B cell (primary cell): ENCODE data around the gene MAN1A1. TPM values are rescaled to one million over a fixed set of nuclear protein-coding genes. Genes with fewer than 3 reads are reported as not detected.

ENCODE experiments used
- ATAC-seq: fragments of 200-7000 bp; cut with Tn5 transposase; one replicate; pipeline ENCODE4 v1.10.0; 2021; ENCODE audit warnings: low read depth, mild to moderate bottlenecking, moderate number of reproducible peaks, moderate library complexity
- CTCF ChIA-PET: fragments of 350-600 bp; sonication (Branson Sonifier 250); formaldehyde crosslinking; loops from one replicate; lab custom pipeline; 2021; ENCODE audit warnings: antibody characterized with exemption, inconsistent platforms; lab: Charles Lee
- POLR2A ChIA-PET: fragments of 350-600 bp; sonication (Branson Sonifier 250); formaldehyde crosslinking; loops from one replicate; lab custom pipeline; 2021; ENCODE audit warnings: antibody characterized with exemption; lab: Charles Lee
- DNase-seq: peaks from one replicate; pipeline ENCODE4 v3.0.0; 2013
- H2AFZ ChIP-seq: 2 replicates; pipeline ENCODE4 v1.6.1; 2012; ENCODE audit warnings: mild to moderate bottlenecking, low read depth, low read length; ENCODE audit not compliant: insufficient read depth, poor library complexity, severe bottlenecking
- H3K27ac ChIP-seq, 2 donors: 1 replicate in 1 of 2; 2 replicates in 1 of 2; pipeline ENCODE4 v1.5.1; 2012 to 2013; ENCODE audit warnings: low read length in 2 of 2, mild to moderate bottlenecking in 2 of 2, moderate library complexity in 1 of 2
- H3K27me3 ChIP-seq, 4 experiments: fragments of 200-600 bp in 1 of 4; sonication (generic) in 1 of 4; replicated peaks in 1 of 4; 1 replicate in 2 of 4; 2 replicates in 2 of 4; pipeline versions ENCODE4 v1.6.1 to v1.7.0; 2013 to 2016; ENCODE audit warnings: low read length in 3 of 4, mild to moderate bottlenecking in 2 of 4, mixed read lengths in 1 of 4, moderate library complexity in 1 of 4; ENCODE audit not compliant: insufficient read depth in 4 of 4, control insufficient read depth in 3 of 4; ENCODE audit errors: control extremely low read depth in 1 of 4
- H3K36me3 ChIP-seq, 2 experiments: replicated peaks in 1 of 2; 1 replicate in 1 of 2; 2 replicates in 1 of 2; pipeline versions ENCODE4 v1.6.1 to v1.7.1; 2013; ENCODE audit warnings: low read length in 1 of 2; ENCODE audit not compliant: insufficient read depth in 2 of 2, control insufficient read depth in 1 of 2; ENCODE audit errors: control extremely low read depth in 1 of 2, extremely low read depth in 1 of 2
- H3K4me1 ChIP-seq, 2 donors: fragments of 200-600 bp in 1 of 2; sonication (generic) in 1 of 2; 1 replicate in 1 of 2; 2 replicates in 1 of 2; pipeline versions ENCODE4 v1.5.1 to v1.6.1; 2013 to 2017; ENCODE audit warnings: low read length in 2 of 2; ENCODE audit not compliant: control insufficient read depth in 2 of 2, insufficient read depth in 2 of 2
- H3K4me2 ChIP-seq: replicated peaks from 2 replicates; pipeline ENCODE3; 2012; ENCODE audit warnings: mild to moderate bottlenecking, low read depth, low read length; ENCODE audit not compliant: poor library complexity, severe bottlenecking
- H3K4me3 ChIP-seq, 5 experiments: fragments of 200-600 bp in 1 of 5; sonication (generic) in 1 of 5; 1 replicate in 3 of 5; 2 replicates in 2 of 5; pipeline versions ENCODE4 v1.5.1 to v1.7.0; 2011 to 2016; ENCODE audit warnings: low read length in 4 of 5, mild to moderate bottlenecking in 4 of 5, low read depth in 2 of 5, control low read depth in 1 of 5, moderate library complexity in 1 of 5; ENCODE audit not compliant: insufficient read depth in 1 of 5; ENCODE audit errors: control extremely low read depth in 1 of 5, extremely low read depth in 1 of 5
- H3K79me2 ChIP-seq: fragments of 200-600 bp; sonication (generic); one replicate; pipeline ENCODE4 v1.6.0; 2016; ENCODE audit warnings: low read length; ENCODE audit not compliant: control insufficient read depth, insufficient read depth
- H3K9ac ChIP-seq: fragments of 200-600 bp; sonication (generic); 2 replicates; pipeline ENCODE4 v1.6.1; 2017; ENCODE audit warnings: mild to moderate bottlenecking, low read length, moderate library complexity
- H3K9me3 ChIP-seq, 3 donors: one replicate each; pipeline versions ENCODE4 v1.6.1 to v1.7.1; 2013; ENCODE audit warnings: low read length in 2 of 3; ENCODE audit not compliant: control insufficient read depth in 2 of 3, insufficient read depth in 1 of 3; ENCODE audit errors: control extremely low read depth in 1 of 3
- H4K20me1 ChIP-seq: 2 replicates; pipeline ENCODE4 v1.6.0; 2012; ENCODE audit warnings: mild to moderate bottlenecking, low read length; ENCODE audit not compliant: insufficient read depth, control insufficient read depth, poor library complexity, severe bottlenecking
- H3K27ac Mint-ChIP-seq: one replicate; pipeline ENCODE4 v1.8.0; 2021; ENCODE audit warnings: mixed read lengths
- H3K27me3 Mint-ChIP-seq: one replicate; pipeline ENCODE4 v1.8.0; 2021; ENCODE audit warnings: mixed read lengths
- H3K4me1 Mint-ChIP-seq: one replicate; pipeline ENCODE4 v1.8.0; 2021; ENCODE audit warnings: mixed read lengths
- H3K4me3 Mint-ChIP-seq: one replicate; pipeline ENCODE4 v1.8.0; 2021; ENCODE audit warnings: mixed read lengths
- H3K9me3 Mint-ChIP-seq: one replicate; pipeline ENCODE4 v1.8.0; 2022; ENCODE audit warnings: mixed read lengths; ENCODE audit not compliant: insufficient read depth
- EZH2 ChIP-seq: IDR thresholded peaks from 2 replicates; pipeline ENCODE4 v1.6.1; 2012; ENCODE audit warnings: borderline replicate concordance, low read depth, mild to moderate bottlenecking, moderate library complexity, low read length; ENCODE audit not compliant: insufficient read depth, poor library complexity, severe bottlenecking
- WGBS: methylation state at CpG from one replicate; pipeline ENCODE4 v1.1.5; 2013; ENCODE audit warnings: missing lambda C conversion rate; ENCODE audit not compliant: insufficient coverage; 5-methylcytosine and 5-hydroxymethylcytosine counted together
- intact Hi-C: fragments of 100-400 bp; cut with micrococcal nuclease; formaldehyde crosslinking; loops from one replicate; pipeline ENCODE4 v1.10.0; 2022
- polyA plus RNA-seq: library from polyadenylated mRNA; depleted of rRNA; stranded (reverse); fragments of >200 nt; gene quantifications from 2 replicates; pipeline ENCODE4 v1.2.3, GENCODE V29; 2012
- total RNA-seq, 2 donors: library from RNA; stranded (reverse); fragments of 120-200 nt in 1 of 2; gene quantifications; 1 replicate in 1 of 2; 2 replicates in 1 of 2; pipeline versions ENCODE4 v1.2.3 to v1.2.4, GENCODE V29; 2013 to 2022
- TF ChIP-seq, protein P1 (sequence below): fragments of 200-600 bp; IDR thresholded peaks from one replicate; pipeline ENCODE4 v1.8.0; 2022; ENCODE audit warnings: antibody characterized with exemption, mild to moderate bottlenecking

The MAN1A1 gene
- total and polyA plus RNA-seq, 2 donors (not counting 1 experiment from before 2014, with no cell fraction given): 5.1 to 31.7 TPM

DNA sequence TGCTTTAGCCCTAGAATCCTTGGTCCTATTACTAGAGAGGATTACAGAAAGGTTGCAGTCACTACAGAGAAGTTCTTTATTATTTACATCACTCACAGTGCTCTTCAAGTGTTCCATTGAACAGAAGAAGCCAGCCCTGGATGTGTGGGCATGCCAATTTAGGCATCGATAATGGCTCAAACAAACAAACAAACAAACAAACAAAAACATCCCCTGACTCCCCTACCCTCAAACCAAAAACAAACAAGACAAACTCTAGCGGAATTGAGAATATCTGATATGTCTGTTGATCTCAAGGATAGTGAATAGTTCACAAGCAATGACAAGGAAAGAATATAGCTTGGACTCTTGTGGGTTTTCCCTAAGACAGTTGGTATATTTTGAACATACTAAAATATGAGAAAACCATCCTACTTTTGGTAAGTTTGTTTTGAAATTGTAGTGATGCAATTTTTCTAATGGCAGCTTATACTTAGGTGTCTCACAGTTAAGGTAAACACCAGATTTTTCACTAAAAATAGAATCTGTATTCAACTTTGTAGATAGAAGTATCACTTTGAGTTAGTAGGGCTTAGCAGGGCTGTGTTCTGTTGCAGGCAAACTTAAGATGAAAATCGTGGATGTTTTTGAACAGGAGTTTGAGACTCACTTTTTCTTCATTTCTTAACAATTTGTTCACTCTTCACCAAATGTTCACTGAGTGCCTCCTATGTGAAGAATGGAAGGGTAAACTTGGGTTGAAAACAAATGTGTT lies 178.3 kb downstream of the MAN1A1 start:
- no peak overlapping the region for H3K4me3 ChIP-seq
- no peak overlapping the region for H3K4me2 ChIP-seq
- POLR2A ChIA-PET: no interaction called here
- no peak overlapping the region for H2AFZ ChIP-seq
- intact Hi-C loops: no loop called here
- no peaks in the 10 kb centered on the region for H3K36me3 ChIP-seq
- no peak overlapping the region for H3K27ac ChIP-seq
- WGBS: no CpG with 5 or more reads among the region's 3 CpGs
- no peaks in the 10 kb centered on the region for H3K4me1 Mint-ChIP-seq
- no peaks in the 10 kb centered on the region for H3K4me1 ChIP-seq
- peaks cover 6% of the 10 kb centered on the region for H3K27me3 Mint-ChIP-seq
- CTCF ChIA-PET: no interaction called here
- H4K20me1 ChIP-seq: no peaks in the 10 kb centered on the region
- TF ChIP-seq, protein P1, sequence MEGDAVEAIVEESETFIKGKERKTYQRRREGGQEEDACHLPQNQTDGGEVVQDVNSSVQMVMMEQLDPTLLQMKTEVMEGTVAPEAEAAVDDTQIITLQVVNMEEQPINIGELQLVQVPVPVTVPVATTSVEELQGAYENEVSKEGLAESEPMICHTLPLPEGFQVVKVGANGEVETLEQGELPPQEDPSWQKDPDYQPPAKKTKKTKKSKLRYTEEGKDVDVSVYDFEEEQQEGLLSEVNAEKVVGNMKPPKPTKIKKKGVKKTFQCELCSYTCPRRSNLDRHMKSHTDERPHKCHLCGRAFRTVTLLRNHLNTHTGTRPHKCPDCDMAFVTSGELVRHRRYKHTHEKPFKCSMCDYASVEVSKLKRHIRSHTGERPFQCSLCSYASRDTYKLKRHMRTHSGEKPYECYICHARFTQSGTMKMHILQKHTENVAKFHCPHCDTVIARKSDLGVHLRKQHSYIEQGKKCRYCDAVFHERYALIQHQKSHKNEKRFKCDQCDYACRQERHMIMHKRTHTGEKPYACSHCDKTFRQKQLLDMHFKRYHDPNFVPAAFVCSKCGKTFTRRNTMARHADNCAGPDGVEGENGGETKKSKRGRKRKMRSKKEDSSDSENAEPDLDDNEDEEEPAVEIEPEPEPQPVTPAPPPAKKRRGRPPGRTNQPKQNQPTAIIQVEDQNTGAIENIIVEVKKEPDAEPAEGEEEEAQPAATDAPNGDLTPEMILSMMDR: no peak
- TF ChIP-seq EZH2: no peak
- H3K4me3 Mint-ChIP-seq: no peak overlapping the region
- no peaks in the 10 kb centered on the region for H3K79me2 ChIP-seq
- no peak overlapping the region for H3K27ac Mint-ChIP-seq
- DNase-seq: no peak
- peaks cover 0 to 2% (median 0%) of the 10 kb centered on the region in 4 experiments for H3K27me3 ChIP-seq
- ATAC-seq: no peak
- no peaks in the 10 kb centered on the region for H3K9me3 Mint-ChIP-seq
- no peaks in the 10 kb centered on the region for H3K9me3 ChIP-seq
- no peak overlapping the region for H3K9ac ChIP-seq

DNA sequence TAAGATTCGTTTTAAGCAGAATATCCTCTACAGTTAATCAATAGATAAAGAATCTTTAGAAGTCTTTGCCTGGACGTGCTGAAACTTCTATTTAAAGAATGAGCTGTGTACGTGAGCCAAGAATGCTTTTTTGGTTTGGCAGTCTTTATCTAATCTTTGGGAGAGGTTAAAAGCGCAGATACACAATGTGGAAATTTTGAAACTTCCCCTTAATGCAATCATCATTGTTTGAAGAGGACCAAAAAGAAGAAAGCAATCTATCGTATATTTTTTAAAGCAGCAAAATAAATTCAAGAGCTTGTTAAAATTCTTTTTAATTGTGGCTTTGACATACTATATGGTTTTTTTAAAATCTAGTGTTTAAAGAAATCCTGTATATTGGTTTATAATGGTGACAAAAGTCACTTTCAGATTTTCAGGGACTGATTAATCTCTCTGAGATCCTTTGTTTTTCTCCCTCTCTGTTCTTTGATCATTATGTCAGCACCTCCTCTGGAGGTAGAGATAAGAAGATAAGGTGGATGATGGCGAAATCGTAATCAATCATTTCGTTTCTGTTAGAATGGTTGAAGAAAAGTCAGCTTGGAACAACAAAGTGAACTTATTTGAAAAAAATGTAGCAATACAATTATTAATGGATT lies 179.0 kb downstream of the MAN1A1 start:
- Histone ChIP-seq H3K4me2 (no peak overlapping the region), H3K79me2 (no peaks in the 10 kb centered on the region), H4K20me1 (no peaks in the 10 kb centered on the region), H2AFZ (no peak overlapping the region), H3K36me3 (no peaks in the 10 kb centered on the region), H3K9me3 (no peaks in the 10 kb centered on the region), H3K9ac (no peak overlapping the region), H3K27me3 (peaks cover 0 to 2% (median 0%) of the 10 kb centered on the region in 4 experiments), H3K4me1 (no peaks in the 10 kb centered on the region), H3K27ac (no peak overlapping the region), H3K4me3 (no peak overlapping the region)
- no CpG with 5 or more reads among the region's 8 CpGs for WGBS
- no peaks in the 10 kb centered on the region for H3K4me1 Mint-ChIP-seq
- H3K27ac Mint-ChIP-seq: no peak overlapping the region
- ChIA-PET CTCF (no interaction called here), POLR2A (no interaction called here)
- H3K27me3 Mint-ChIP-seq: peaks cover 10% of the 10 kb centered on the region
- H3K4me3 Mint-ChIP-seq: no peak overlapping the region
- intact Hi-C loops: no loop called here
- ATAC-seq: no peak
- no peaks in the 10 kb centered on the region for H3K9me3 Mint-ChIP-seq
- TF ChIP-seq, protein P1: no peak
- no peak for TF ChIP-seq EZH2
- DNase-seq: no peak
